ENCODE results near the gene SRA1. TPM values are rescaled to one million over a fixed set of nuclear protein-coding genes. Genes with fewer than 3 reads are reported as not detected.
"Not testable (repeated sequence)": the region's sequence is repeated elsewhere in the genome, so short reads cannot be mapped to it uniquely, and the experiment has no call there.

Gene SRA1
- 49.6 TPM for polyA plus RNA-seq (2012; ENCODE audit: low read depth, missing spikeins)

DNA sequence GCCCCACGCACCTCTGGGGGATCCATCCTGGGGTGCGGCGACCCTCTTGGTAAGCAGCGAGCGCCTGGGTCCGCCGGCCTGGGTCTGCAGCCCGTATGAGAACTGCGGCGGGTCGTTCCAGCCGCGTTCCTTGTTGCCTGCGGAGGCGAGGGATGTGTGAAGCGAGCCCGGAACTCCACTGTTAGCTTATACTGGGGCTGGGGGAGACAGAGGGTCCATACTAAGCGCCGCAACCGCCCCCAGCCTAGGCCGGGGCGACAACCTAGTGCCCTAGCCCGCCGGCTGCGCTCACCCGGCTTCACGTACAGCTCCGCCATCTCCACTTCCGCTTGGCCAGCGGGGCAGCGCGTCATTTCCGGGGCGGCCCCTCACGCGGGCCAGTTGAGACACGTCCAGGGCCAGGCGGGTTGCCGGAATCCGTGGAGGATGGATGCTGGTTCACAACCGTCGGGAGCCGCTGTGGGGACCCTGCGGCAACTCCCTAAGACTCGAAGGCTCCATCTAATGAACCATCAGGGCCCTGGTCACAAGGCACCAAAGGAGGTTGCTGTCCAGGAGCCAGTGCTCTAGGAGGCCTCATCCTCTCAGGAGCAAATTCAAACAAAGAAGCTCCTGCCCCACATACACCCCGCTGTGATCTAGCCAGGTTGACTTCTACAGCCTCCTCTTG lies at the start of gene SRA1:
Gene SRA1, minus strand, starts transcription at position 338 of the 670 bp plus-strand sequence. Its CDS starts 21 bp downstream, at position 317.
- peak; percentile 90; the same call in 1 of the 2 replicates for TF ChIP-seq TAF1 (IDR thresholded peaks at IDR 0.05; ENCODE audit: low read depth, low read length)
- TF ChIP-seq POU2F2 (IDR thresholded peaks at IDR 0.05; ENCODE audit: low read depth, low read length): peak; percentile 74
- TF ChIP-seq PAX5 (IDR thresholded peaks at IDR 0.05; ENCODE audit: insufficient read depth, low read length, severe bottlenecking): peak; percentile 2
- peak; percentile 98 for TF ChIP-seq POLR2AphosphoS5 (IDR thresholded peaks at IDR 0.05; ENCODE audit: low read depth, low read length)
- peak; percentile 75 for TF ChIP-seq SPI1 (IDR thresholded peaks at IDR 0.05; ENCODE audit: low read depth, low read length)
- peak; percentile 97 for TF ChIP-seq POLR2A (IDR thresholded peaks at IDR 0.05; ENCODE audit: low read depth, low read length)
- peak; percentile 97 for FAIRE-seq
- DNase-seq (ENCODE audit: insufficient read length, low spot score): peak; percentile 91

DNA sequence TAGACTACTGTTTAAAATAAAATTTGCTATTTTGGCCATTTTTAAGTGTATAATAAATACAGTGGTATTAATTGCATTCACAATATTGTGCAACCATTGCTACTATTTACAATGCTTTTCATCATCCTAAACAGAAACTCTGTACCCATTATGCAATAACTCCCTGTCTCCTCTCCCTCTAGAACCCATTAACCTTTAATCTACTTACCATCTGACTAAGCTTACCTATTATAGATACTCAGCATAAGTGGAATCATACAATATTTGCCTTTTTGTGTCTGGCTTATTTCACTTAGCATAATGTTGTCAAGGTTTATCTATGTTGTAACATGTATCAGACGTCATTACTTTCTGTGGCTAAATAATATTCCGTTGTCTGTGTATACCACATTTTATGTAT lies 49.8 kb upstream of the SRA1 start:
- TF ChIP-seq SPI1 (IDR thresholded peaks at IDR 0.05; ENCODE audit: low read depth, low read length) (no peak), POU2F2 (IDR thresholded peaks at IDR 0.05; ENCODE audit: low read depth, low read length) (no peak), PAX5 (IDR thresholded peaks at IDR 0.05; ENCODE audit: insufficient read depth, low read length, severe bottlenecking) (no peak), POLR2AphosphoS5 (IDR thresholded peaks at IDR 0.05; ENCODE audit: low read depth, low read length) (no peak), TAF1 (IDR thresholded peaks at IDR 0.05; ENCODE audit: low read depth, low read length) (no peak), POLR2A (IDR thresholded peaks at IDR 0.05; ENCODE audit: low read depth, low read length) (no peak)
- DNase-seq (ENCODE audit: insufficient read length, low spot score): no peak
- no peak for FAIRE-seq

DNA sequence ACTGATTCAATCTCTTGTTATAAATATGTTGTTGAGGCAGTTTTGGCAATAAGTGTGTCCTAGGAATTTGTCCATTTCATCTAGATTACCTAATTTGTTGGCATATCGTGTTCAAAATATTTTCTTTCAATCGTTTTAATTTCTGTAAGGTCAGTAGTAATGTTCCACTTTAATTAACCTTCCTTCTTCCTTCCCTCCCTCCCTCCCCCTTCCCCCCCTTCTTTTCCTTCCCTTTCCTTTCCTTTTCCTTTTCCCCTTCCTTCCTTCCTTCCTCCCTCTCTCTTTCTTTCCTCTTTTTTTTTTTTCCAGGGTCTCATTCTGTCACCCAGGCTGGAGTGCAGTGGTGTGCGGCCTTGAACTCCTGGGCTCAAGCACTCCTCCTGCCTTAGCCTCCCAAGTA lies 48.6 kb upstream of the SRA1 start:
- TF ChIP-seq POU2F2 (IDR thresholded peaks at IDR 0.05; ENCODE audit: low read depth, low read length) (no peak), TAF1 (IDR thresholded peaks at IDR 0.05; ENCODE audit: low read depth, low read length) (no peak), SPI1 (IDR thresholded peaks at IDR 0.05; ENCODE audit: low read depth, low read length) (no peak), POLR2A (IDR thresholded peaks at IDR 0.05; ENCODE audit: low read depth, low read length) (no peak), PAX5 (IDR thresholded peaks at IDR 0.05; ENCODE audit: insufficient read depth, low read length, severe bottlenecking) (no peak), POLR2AphosphoS5 (IDR thresholded peaks at IDR 0.05; ENCODE audit: low read depth, low read length) (no peak)
- FAIRE-seq: no peak

DNA sequence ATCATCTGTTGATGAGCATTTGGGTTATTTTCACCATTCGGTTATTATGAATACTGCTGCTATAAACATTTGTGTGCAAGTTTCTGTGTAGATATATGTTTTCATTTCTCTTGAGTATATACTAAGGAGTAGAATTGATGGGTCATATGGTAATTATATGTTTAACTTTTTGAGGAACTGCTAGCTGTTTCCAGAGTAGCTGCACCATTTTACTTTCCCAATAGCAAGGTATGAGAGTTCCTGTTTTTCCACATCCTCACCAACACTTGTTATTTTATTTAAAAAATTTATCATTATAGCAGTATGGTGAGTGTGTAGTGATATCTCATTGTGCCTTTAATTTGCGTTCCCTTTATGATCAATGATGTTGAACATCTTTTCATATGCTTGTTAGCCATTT lies 46.5 kb upstream of the SRA1 start:
- DNase-seq (ENCODE audit: insufficient read length, low spot score) (no peak), FAIRE-seq (no peak)
- TF ChIP-seq POLR2A (IDR thresholded peaks at IDR 0.05; ENCODE audit: low read depth, low read length): no peak
- TF ChIP-seq POU2F2 (IDR thresholded peaks at IDR 0.05; ENCODE audit: low read depth, low read length): no peak
- no peak for TF ChIP-seq SPI1 (IDR thresholded peaks at IDR 0.05; ENCODE audit: low read depth, low read length)
- TF ChIP-seq POLR2AphosphoS5 (IDR thresholded peaks at IDR 0.05; ENCODE audit: low read depth, low read length): no peak
- no peak for TF ChIP-seq TAF1 (IDR thresholded peaks at IDR 0.05; ENCODE audit: low read depth, low read length)
- no peak for TF ChIP-seq PAX5 (IDR thresholded peaks at IDR 0.05; ENCODE audit: insufficient read depth, low read length, severe bottlenecking)

More for the DNA sequence above, 48.6 kb upstream of the SRA1 start:
- no peak for DNase-seq (ENCODE audit: insufficient read length, low spot score)

DNA sequence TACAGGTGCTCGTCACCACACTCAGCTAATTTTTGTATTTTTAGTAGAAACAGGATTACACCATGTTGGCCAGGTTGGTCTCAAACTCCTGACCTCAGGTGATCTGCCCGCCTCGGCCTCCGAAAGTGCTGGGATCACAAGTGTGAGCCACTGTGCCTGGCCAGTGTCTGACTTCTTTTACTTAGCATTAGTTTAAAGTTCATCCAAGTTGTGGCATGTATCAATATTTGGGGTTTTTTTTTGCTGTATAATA lies 46.1 kb upstream of the SRA1 start:
- FAIRE-seq; DNase-seq (ENCODE audit: insufficient read length, low spot score): not testable (repeated sequence)

DNA sequence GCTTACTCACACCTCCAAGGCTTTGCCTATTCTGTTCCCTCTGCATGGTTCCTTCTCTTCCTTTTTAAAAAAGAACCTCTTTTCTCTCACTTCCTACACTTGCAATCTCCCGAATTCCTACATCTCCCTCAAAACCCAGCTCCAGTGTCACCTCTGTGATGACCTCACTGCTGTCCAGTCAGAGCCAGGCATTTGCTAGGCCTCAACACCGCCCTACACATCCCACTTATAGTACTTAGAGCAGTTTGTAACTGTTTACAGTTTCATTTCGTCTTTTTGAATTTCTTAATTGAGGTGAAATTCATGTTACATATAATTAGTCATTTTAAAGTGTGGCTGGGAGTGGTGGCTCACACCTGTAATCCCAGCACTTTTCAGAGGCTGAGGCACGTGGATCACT lies 44.9 kb upstream of the SRA1 start:
- no peak for FAIRE-seq
- DNase-seq (ENCODE audit: insufficient read length, low spot score): no peak

DNA sequence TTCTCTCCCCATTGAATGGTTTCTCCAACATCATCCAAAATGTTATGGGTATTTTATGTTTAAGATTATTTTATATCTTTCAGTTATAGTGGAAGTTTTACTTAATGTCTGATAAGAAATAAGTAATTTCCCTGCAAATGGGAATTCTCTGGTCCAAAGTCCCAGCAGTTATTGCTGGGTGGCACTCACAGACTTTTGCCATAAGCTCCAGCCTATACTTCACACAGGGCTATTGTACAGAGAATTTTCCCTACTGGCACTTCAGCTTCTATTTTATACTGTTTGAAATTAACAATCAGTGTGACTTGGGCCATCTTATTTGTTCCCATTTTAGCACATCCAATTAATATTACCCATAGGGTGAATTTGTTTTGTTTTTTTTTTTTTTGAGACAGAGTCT lies 42.8 kb upstream of the SRA1 start:
- FAIRE-seq (no peak), DNase-seq (ENCODE audit: insufficient read length, low spot score) (no peak)
- TF ChIP-seq PAX5 (IDR thresholded peaks at IDR 0.05; ENCODE audit: insufficient read depth, low read length, severe bottlenecking) (no peak), POLR2AphosphoS5 (IDR thresholded peaks at IDR 0.05; ENCODE audit: low read depth, low read length) (no peak), SPI1 (IDR thresholded peaks at IDR 0.05; ENCODE audit: low read depth, low read length) (no peak), POLR2A (IDR thresholded peaks at IDR 0.05; ENCODE audit: low read depth, low read length) (no peak), TAF1 (IDR thresholded peaks at IDR 0.05; ENCODE audit: low read depth, low read length) (no peak), POU2F2 (IDR thresholded peaks at IDR 0.05; ENCODE audit: low read depth, low read length) (no peak)

More for the DNA sequence above, 44.9 kb upstream of the SRA1 start:
- no peak for TF ChIP-seq POU2F2 (IDR thresholded peaks at IDR 0.05; ENCODE audit: low read depth, low read length)
- no peak for TF ChIP-seq TAF1 (IDR thresholded peaks at IDR 0.05; ENCODE audit: low read depth, low read length)
- TF ChIP-seq SPI1 (IDR thresholded peaks at IDR 0.05; ENCODE audit: low read depth, low read length): no peak
- TF ChIP-seq POLR2AphosphoS5 (IDR thresholded peaks at IDR 0.05; ENCODE audit: low read depth, low read length): no peak

DNA sequence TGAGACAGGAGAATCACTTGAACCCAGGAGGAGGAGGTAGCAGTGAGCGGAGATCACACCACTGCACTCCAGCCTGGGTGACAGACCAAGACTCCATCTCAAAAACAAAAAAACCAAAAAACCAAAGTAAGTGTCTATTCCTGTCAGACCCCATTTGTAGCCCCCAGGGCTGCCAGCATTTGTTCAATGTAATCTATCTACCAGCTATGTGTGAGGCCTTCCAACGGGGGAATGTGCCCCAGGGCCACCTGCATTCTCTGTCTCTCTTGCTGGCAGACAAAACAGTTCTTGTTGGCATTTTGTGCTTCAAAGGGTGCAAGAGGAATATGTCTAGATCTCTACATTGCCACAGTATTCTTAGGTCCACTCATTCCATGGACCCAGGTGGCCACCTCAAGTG lies 41.6 kb upstream of the SRA1 start:
- FAIRE-seq (no peak), DNase-seq (ENCODE audit: insufficient read length, low spot score) (no peak)
- TF ChIP-seq SPI1 (IDR thresholded peaks at IDR 0.05; ENCODE audit: low read depth, low read length): no peak
- no peak for TF ChIP-seq POLR2AphosphoS5 (IDR thresholded peaks at IDR 0.05; ENCODE audit: low read depth, low read length)
- no peak for TF ChIP-seq POU2F2 (IDR thresholded peaks at IDR 0.05; ENCODE audit: low read depth, low read length)
- no peak for TF ChIP-seq PAX5 (IDR thresholded peaks at IDR 0.05; ENCODE audit: insufficient read depth, low read length, severe bottlenecking)
- no peak for TF ChIP-seq TAF1 (IDR thresholded peaks at IDR 0.05; ENCODE audit: low read depth, low read length)

DNA sequence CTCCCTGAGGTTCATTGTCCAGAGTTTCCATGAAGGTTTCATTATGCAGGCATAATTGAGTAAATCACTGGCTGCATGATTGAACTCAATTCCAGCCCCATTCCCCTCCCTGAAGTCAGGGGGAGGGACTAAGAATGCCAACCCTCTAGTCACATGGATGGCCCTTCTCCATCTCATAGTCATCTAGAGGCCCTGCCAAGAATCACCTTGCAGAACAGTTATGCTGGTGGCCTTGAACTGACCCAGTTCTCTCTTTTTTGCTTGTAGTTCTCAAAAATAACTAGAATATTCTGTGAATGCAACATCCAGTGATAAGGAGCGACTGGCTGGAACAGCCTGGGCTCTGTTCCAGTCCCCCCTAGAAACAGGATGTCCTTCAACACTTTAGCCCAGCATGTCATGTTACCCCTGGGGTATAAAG lies 39.1 kb upstream of the SRA1 start:
- no peak for FAIRE-seq
- no peak for TF ChIP-seq POU2F2 (IDR thresholded peaks at IDR 0.05; ENCODE audit: low read depth, low read length)
- no peak for TF ChIP-seq SPI1 (IDR thresholded peaks at IDR 0.05; ENCODE audit: low read depth, low read length)
- no peak for DNase-seq (ENCODE audit: insufficient read length, low spot score)

DNA sequence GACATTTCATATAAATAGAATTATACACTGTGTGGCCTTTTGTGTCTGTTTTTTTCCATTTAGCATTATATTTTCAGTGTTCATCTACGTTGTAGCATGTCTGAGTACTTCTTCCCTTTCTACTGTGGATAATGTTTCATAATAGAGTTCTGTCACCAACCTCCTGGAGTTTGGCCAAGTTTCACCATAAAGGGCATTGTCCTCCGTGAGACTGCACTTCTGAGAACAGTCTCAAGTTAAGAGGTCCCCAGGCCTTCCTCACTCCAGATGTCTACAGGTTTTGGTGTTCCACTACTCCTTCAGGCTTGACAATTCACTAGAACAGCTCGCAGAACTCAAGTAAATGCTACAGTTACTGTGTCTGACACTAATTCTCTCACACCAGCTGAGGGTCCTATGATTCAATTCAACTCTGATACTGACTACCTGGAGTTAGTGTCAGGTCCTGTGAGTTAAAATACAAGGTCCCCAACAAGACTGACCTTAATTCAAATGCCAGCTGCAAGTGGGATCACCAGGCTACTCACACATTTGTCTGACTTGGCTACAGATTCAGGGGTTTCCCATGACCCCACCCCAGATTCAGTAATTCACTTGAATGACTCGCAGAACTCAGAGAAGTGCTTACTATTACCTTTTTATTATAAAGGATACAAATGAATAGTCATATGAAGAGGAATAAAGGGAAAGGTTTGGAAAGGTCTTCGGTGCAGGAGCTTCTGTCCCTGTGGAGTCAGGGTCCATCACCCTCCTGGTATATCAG lies 38.4 kb upstream of the SRA1 start:
- no peak for FAIRE-seq
- no peak for DNase-seq (ENCODE audit: insufficient read length, low spot score)
- TF ChIP-seq POLR2A (IDR thresholded peaks at IDR 0.05; ENCODE audit: low read depth, low read length) (no peak), PAX5 (IDR thresholded peaks at IDR 0.05; ENCODE audit: insufficient read depth, low read length, severe bottlenecking) (no peak), POLR2AphosphoS5 (IDR thresholded peaks at IDR 0.05; ENCODE audit: low read depth, low read length) (no peak), TAF1 (IDR thresholded peaks at IDR 0.05; ENCODE audit: low read depth, low read length) (no peak), POU2F2 (IDR thresholded peaks at IDR 0.05; ENCODE audit: low read depth, low read length) (no peak), SPI1 (IDR thresholded peaks at IDR 0.05; ENCODE audit: low read depth, low read length) (no peak)

Measured in GM12891 (cell line).